NCI-H82 treated with DMSO at 0.1 percent for 48 hours (cell line): Measurements from ENCODE around the gene LAMA2.
A peak's percentile ranks its signal among the peaks of the same experiment; 100 is the strongest.

Experiments
- DNase-seq: peaks from one replicate; lab custom pipeline; 2025; ENCODE audit not compliant: unreplicated experiment; lab: John Stamatoyannopoulos, UW

Gene LAMA2

GRCh38 chr6:129345890-129346289, 463.0 kb downstream of the LAMA2 start:
- no peak for DNase-seq

DNA sequence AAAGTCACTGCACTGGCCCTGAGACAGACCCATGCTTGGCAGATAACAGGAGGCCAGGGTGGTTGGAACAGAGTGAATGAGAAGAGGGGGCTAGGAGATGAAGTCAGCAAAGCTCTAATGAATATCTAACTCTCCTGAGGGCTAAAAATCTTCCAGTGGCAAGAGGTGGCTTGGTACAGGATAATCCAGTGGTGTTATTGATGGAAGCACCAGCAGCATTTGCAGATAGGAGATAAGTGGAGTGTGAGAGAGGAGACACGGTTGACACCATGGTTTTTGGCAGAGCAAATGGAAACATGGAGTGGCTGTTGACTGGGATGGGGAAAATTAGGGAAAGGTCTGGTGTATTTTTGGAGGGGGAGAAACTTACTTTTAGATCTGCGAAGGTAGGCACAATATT, 464.0 kb downstream of the LAMA2 start:
- no peak for DNase-seq

DNA sequence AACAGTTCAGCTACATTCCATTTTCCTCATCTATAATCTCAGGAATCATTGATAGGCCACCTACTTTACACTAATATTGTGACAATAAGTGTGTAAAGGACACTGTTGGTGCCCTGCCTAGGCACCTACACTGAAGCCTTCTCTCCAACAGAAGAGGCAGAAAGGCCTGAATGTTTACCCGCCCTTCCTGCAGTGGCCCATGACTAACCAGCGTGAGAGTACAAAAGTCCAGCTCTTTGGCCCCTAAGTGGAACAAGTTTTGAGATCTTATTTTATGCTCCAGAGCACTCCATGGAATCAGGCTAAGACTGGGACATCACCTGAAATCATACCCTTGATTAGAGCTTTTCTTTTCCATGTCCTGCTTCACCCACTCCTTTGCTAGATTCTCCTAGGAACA, 467.3 kb downstream of the LAMA2 start:
- DNase-seq, result no peak

GRCh38 chr6:129351807-129352206, 468.9 kb downstream of the LAMA2 start:
- no peak for DNase-seq

GRCh38 chr6:129353067-129353466, 470.1 kb downstream of the LAMA2 start:
- DNase-seq, result no peak

DNA sequence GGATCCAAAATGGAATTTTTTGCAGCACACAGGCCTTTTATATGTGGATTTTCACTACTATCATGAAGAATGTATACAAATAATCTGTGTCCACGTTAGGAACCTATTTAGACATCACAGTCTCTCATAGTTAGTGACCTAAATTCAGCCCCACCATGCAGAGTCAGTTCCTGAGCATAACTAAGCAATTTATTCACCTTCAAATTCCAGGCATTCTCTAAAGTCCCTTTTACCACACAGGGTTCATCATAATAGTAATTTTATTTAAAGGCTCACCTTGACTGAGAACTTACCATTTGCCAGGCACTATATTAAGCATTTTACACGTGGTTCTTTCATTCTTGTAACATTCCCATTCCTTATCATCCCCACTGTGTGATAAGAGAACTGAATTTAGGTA, 473.2 kb downstream of the LAMA2 start:
- DNase-seq, result no peak

- DNase-seq, result no peak
Measured at GRCh38 chr6:129359811-129360681, 477.1 kb downstream of the LAMA2 start.

DNA sequence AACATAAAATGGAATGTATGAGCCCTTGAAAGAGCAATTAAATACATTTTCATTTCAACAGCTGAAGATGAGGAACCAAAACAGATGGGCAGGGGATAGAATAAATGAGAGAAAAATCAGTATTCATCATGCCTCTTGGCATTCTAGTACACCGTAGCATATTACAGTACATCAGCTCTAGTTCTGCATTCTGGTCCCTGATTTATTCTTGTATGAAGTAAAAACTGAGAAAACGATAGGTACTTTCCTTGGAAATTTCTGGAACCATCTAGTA, 477.7 kb downstream of the LAMA2 start:
- no peak for DNase-seq

GRCh38 chr6:129364037-129364436, 481.1 kb downstream of the LAMA2 start:
- no peak for DNase-seq

GRCh38 chr6:129364767-129365166, 481.8 kb downstream of the LAMA2 start:
- no peak for DNase-seq

DNA sequence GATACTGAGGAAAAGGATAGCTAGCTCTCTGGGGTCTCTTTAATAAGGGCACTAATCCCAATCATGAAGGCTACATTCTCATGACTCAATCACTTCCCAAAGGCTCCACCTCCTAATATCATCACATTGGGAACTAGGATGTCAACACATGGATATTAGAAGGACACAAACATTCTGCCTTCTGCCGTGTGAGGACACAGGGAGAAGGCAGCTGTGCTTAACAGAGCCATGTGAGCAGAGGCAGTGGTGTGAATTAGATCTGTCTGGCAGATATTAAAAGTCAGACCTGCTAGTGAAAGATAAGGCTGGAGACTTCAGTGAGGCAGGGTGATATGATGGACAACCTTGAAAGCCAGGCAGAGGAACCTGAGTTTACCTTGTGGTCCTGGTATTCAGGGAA, 485.1 kb downstream of the LAMA2 start:
- DNase-seq, result no peak

GRCh38 chr6:129368970-129369369, 486.0 kb downstream of the LAMA2 start:
- no peak for DNase-seq

DNA sequence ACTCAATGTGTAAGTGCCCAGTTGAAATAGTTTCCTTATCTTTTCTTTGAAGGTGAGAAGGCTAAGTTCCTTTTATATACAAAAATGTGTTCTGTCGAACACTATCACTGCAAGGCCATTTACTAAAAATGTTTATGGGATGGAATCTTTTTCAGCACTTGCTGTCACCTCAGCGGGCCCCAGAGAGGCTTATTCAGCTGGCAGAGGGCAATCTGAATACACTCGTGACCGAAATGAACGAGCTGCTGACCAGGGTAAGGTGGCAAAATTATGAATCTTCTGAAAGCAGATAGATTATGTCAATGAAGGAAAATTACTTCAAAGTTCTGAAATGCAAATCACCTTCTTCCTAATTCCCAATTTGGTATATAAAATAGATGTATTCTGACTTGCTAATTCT, 486.8 kb downstream of the LAMA2 start:
- DNase-seq, result no peak

GRCh38 chr6:129370268-129370916, 487.5 kb downstream of the LAMA2 start:
- peak; percentile 87 for DNase-seq

- DNase-seq, result no peak
Measured at GRCh38 chr6:129381885-129382284, 498.9 kb downstream of the LAMA2 start.

- DNase-seq, result peak; percentile 24
Measured at GRCh38 chr6:129382916-129383315, 500.0 kb downstream of the LAMA2 start.

- no peak for DNase-seq
Measured at GRCh38 chr6:129385117-129385516, 502.2 kb downstream of the LAMA2 start.

GRCh38 chr6:129390900-129391299, 508.0 kb downstream of the LAMA2 start:
- no peak for DNase-seq

DNA sequence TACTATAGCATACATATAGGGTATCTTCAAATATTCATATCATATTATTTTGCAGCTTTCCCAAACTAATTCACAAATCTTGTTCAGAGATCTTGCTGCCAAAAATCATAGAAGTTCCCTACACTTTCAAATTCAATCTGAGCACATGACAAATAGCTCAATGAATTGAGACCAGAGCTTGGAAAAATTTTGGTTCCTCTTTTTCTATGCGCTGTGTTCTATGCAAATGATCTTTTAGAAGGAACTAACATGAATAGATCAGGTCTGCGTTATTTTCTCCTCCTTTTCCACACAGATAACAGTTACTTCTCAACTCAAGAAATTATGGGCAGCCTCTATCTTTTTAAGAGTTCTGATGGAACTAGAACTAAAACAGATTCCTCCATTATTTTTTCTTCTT, 510.7 kb downstream of the LAMA2 start:
- no peak for DNase-seq

DNA sequence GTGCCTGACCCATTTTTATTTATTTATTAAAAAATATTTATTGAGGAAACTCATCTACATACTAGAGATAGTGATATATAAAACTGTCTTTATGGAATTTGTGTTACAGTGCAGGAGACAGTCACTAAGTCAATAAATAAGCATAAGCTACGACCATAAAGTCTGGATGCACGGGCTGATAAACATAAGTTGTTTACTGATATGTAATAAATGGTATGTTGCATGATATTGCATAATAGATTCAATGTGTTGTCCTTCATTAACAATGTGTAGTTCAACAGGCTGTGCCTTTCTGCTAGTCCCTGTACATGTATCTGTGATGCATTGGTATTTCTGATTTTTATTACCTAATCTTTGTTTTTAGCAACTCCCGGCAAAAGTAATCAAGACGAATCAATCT, 515.8 kb downstream of the LAMA2 start:
- no peak for DNase-seq

- no peak for DNase-seq
Measured at GRCh38 chr6:129402244-129402643, 519.3 kb downstream of the LAMA2 start.

DNA sequence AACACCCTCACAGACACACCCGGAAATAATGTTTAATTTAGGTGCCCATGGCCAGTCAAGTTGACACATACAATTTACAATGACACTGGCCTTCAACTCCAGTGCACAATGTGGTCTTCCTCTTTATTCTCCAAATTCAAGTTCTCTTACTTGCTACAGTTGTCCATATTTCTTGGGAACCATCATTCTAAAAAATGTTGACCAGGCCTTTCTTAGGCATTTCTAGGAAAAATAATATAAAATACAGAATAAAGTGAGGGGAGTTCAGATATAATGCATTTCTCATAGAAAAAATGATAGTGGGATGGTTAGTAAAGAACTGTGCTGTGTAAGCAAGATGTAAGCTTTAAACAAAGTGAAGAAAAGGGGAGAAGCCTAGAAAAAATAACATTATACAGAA, 528.2 kb downstream of the LAMA2 start:
- DNase-seq, result no peak
